Urinary bladder (tissue), 4 donors: Measurements from ENCODE around the gene NCOA7. TPM values are rescaled to one million over a fixed set of nuclear protein-coding genes. Genes with fewer than 3 reads are reported as not detected.

ENCODE experiments used
- DNase-seq: peaks from one replicate; pipeline ENCODE4 v3.0.0-alpha.2; 2015; ENCODE audit errors: extremely low spot score
- H3K27ac ChIP-seq: one replicate; pipeline ENCODE4 v1.5.1; 2013; ENCODE audit warnings: low read depth, mild to moderate bottlenecking, moderate library complexity
- H3K36me3 ChIP-seq: one replicate; pipeline ENCODE4 v1.6.1; 2013; ENCODE audit warnings: mild to moderate bottlenecking, moderate library complexity; ENCODE audit not compliant: insufficient read depth
- H3K4me1 ChIP-seq: one replicate; pipeline ENCODE4 v1.6.1; 2013; ENCODE audit warnings: mild to moderate bottlenecking, moderate library complexity; ENCODE audit not compliant: insufficient read depth
- H3K4me3 ChIP-seq: one replicate; pipeline ENCODE4 v1.5.1; 2013; ENCODE audit warnings: low read depth, low read length
- WGBS: extraction: QIAGEN DNeasy Blood & Tissue Kit; methylation state at CpG from one replicate; pipeline ENCODE4 v1.1.7; 2013; 5-methylcytosine and 5-hydroxymethylcytosine counted together
- polyA plus RNA-seq: library from polyadenylated mRNA; stranded (reverse); fragments of 200-250 nt; gene quantifications from one replicate; pipeline ENCODE4 v1.2.3, GENCODE V29; 2013
- total RNA-seq: library from RNA; depleted of rRNA; stranded (reverse); fragments of >200 nt; gene quantifications from one replicate; pipeline ENCODE4 v1.2.3, GENCODE V29; 2014
- donor health status: healthy with polysubstance abuse.
- donor health status: healthy.

The NCOA7 gene
- total and polyA plus RNA-seq, 2 donors, result 29.4 to 38.0 TPM

DNA sequence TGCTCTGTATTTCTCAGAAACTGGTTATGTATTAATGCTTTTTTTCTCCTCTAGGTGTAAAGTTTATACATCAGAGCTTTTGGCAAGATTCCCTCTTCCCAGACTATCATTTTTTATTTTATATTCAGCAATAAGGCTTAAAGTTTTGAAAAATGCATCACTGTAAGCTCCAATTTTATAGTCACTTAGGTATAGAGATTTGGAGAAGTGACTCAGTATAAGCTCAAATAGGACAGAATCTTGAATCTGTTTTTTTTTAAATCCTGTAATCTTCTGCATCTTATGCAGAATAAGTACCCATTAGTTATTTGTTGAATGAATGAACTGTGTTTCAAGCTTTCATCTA, 1.0 kb downstream of the NCOA7 start:
- no peak overlapping the region for H3K27ac ChIP-seq
- H3K4me3 ChIP-seq, result no peak overlapping the region
- H3K36me3 ChIP-seq, result no peaks in the 10 kb centered on the region
- peaks cover 2% of the 10 kb centered on the region for H3K4me1 ChIP-seq
- no peak for DNase-seq

GRCh38 chr6:125792172-125792571, 1.4 kb downstream of the NCOA7 start:
- Histone ChIP-seq H3K4me1 (peaks cover 2% of the 10 kb centered on the region), H3K36me3 (no peaks in the 10 kb centered on the region), H3K4me3 (no peak overlapping the region), H3K27ac (no peak overlapping the region)
- WGBS, result 74% methylated on average over 3 of the region's 3 CpGs
- DNase-seq, result no peak

DNA sequence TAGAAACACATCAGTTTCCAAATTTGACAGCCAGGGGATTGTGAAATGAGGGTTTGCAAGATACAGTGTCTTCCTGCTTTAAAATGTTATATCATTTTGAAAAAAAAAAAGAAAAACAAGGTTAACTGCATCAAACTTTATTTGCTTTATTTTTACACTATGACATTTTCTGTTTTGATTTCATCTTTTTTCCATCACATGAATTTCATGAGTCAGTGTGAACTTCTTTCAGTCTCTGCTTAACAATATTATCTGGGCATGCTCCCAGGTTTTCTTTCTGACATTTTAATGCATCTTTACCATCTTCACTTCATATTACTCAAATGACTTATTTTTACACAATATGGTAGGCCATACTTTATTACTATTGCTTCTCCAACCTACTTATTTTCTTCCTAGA, 1.9 kb downstream of the NCOA7 start:
- no peak for DNase-seq
- Histone ChIP-seq H3K36me3 (no peaks in the 10 kb centered on the region), H3K4me1 (peaks cover 2% of the 10 kb centered on the region), H3K4me3 (no peak overlapping the region), H3K27ac (no peak overlapping the region)

- DNase-seq, result no peak
- 89% methylated on average over 2 of the region's 2 CpGs for WGBS
- H3K4me1 ChIP-seq, result peaks cover 2% of the 10 kb centered on the region
- H3K4me3 ChIP-seq, result no peak overlapping the region
- no peaks in the 10 kb centered on the region for H3K36me3 ChIP-seq
- H3K27ac ChIP-seq, result peak overlapping the region; percentile 54
Measured at GRCh38 chr6:125793280-125793679, 2.5 kb downstream of the NCOA7 start.

- Histone ChIP-seq H3K4me3 (no peak overlapping the region), H3K27ac (no peak overlapping the region), H3K4me1 (peaks cover 2% of the 10 kb centered on the region)
Measured at GRCh38 chr6:125793863-125794262, 3.1 kb downstream of the NCOA7 start.

DNA sequence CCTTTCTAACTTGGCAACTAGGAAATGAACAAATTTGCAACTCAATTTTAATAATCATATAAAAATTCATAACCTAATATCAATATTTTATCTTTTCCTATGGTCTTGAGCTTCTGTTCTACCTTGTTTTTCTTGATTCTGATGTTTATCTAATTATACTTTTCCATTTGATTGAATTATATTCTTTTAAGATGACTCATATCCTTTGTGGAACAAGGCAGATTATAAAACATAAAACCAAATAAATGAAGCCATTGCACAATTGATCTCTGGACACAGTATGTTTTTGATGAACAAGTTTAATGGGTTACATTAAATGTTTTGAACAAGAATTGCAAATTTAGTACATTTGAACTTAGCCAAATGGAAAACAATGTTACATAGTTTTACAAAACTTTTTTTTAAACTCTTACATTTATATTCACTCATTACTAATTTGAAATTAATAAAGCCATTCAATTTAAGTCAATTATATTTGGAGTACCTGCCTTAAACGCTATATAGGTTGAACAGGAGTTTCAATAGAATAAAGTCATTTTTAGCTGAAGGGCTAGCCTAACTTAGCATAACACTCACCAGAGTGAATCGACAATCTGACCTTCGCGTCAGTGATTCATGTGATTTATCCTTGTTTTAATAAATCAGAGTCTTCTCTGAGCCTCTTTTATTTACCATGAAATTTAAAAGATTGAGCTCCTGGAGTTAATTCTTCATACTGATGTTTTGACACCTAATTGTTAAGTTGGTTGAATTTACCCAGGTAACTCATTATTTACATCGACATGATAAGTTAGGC, 3.8 kb downstream of the NCOA7 start:
- Histone ChIP-seq H3K27ac (no peak overlapping the region), H3K36me3 (no peaks in the 10 kb centered on the region), H3K4me1 (peaks cover 2% of the 10 kb centered on the region), H3K4me3 (no peak overlapping the region)
- 91% methylated on average over 5 of the region's 5 CpGs for WGBS
- no peak for DNase-seq

More at GRCh38 chr6:125793863-125794262, 3.1 kb downstream of the NCOA7 start:
- WGBS, result 80% methylated on average over 3 of the region's 3 CpGs
- H3K36me3 ChIP-seq, result no peaks in the 10 kb centered on the region
- DNase-seq, result no peak

- H3K27ac ChIP-seq, result no peak overlapping the region
- 98% methylated on average over 1 of the region's 1 CpG for WGBS
- DNase-seq, result no peak
- H3K36me3 ChIP-seq, result no peaks in the 10 kb centered on the region
- H3K4me3 ChIP-seq, result no peak overlapping the region
- peaks cover 2% of the 10 kb centered on the region for H3K4me1 ChIP-seq
Measured at GRCh38 chr6:125795301-125795700, 4.5 kb downstream of the NCOA7 start.

GRCh38 chr6:125797120-125797885, 6.5 kb downstream of the NCOA7 start:
- Histone ChIP-seq H3K4me3 (no peak overlapping the region), H3K4me1 (peaks cover 2% of the 10 kb centered on the region), H3K36me3 (no peaks in the 10 kb centered on the region), H3K27ac (no peak overlapping the region)
- DNase-seq, result no peak
- 95% methylated on average over 3 of the region's 3 CpGs for WGBS

DNA sequence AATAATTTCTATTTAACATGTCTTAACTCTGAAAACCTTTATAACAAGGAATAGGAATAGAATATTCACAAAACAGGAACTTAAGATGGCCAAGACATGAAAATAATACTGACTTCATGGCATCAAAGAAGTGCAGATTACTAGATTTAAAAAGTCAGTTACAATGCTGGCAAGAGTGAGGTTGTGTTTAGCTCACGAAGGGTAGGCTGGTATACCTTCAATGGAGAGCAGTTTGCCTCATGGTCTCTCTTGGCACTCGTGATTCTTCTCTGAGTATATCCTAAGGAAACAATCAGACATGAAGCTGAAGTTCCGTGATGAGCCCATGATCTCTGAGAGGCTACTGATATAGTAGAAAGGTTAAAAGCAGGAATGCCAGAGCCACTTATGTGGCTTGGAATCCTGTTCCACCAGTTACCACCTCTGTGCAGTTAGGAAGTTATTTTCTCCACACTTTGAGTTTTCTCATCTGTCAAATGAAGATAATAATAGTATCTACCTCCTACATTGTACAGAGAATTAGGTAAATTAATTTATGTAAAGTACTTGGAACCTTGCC, 7.2 kb downstream of the NCOA7 start:
- peaks cover 2% of the 10 kb centered on the region for H3K4me1 ChIP-seq
- no peak overlapping the region for H3K27ac ChIP-seq
- 84% methylated on average over 3 of the region's 3 CpGs for WGBS
- DNase-seq, result no peak
- H3K36me3 ChIP-seq, result no peaks in the 10 kb centered on the region
- H3K4me3 ChIP-seq, result no peak overlapping the region

GRCh38 chr6:125798734-125799508, 8.2 kb downstream of the NCOA7 start:
- Histone ChIP-seq H3K4me3 (no peak overlapping the region), H3K4me1 (peaks cover 2% of the 10 kb centered on the region), H3K36me3 (no peaks in the 10 kb centered on the region), H3K27ac (no peak overlapping the region)
- no peak for DNase-seq
- WGBS, result 80% methylated on average over 5 of the region's 5 CpGs

GRCh38 chr6:125802383-125802782, 11.6 kb downstream of the NCOA7 start:
- H3K36me3 ChIP-seq, result no peaks in the 10 kb centered on the region
- WGBS, result 96% methylated on average over 2 of the region's 2 CpGs
- H3K4me1 ChIP-seq, result no peaks in the 10 kb centered on the region
- H3K4me3 ChIP-seq, result no peak overlapping the region
- H3K27ac ChIP-seq, result no peak overlapping the region
- no peak for DNase-seq

DNA sequence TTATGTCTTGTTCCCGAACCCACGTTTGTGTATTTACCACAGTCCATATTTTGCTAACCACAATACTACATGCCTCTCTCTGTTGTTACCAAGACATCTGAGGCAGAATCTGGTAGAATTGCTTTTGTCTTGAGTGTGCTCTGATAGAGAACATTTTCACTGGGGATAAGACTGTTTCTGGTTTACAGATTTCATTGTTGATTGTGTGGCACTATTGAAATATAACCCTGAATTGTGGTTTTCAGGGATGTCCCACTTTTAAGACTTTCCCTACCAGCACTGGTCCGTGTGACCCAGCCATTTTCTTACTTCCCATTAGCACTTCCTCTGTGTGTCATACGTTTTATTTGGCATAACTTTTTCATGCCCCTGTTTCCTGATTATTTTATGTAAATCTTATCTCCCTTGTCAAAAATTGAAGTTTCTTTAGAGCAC, 12.2 kb downstream of the NCOA7 start:
- Histone ChIP-seq H3K4me1 (no peaks in the 10 kb centered on the region), H3K4me3 (no peak overlapping the region), H3K27ac (no peak overlapping the region), H3K36me3 (no peaks in the 10 kb centered on the region)
- 58% methylated on average over 4 of the region's 4 CpGs for WGBS
- no peak for DNase-seq

GRCh38 chr6:125804264-125804663, 13.5 kb downstream of the NCOA7 start:
- H3K36me3 ChIP-seq, result no peaks in the 10 kb centered on the region
- no peak overlapping the region for H3K4me3 ChIP-seq
- H3K4me1 ChIP-seq, result no peaks in the 10 kb centered on the region
- H3K27ac ChIP-seq, result no peak overlapping the region
- no peak for DNase-seq
